ENCODE results near the gene CNKSR1.
"Not testable (repeated sequence)": the region's sequence is repeated elsewhere in the genome, so short reads cannot be mapped to it uniquely, and the experiment has no call there.

CNKSR1 gene

DNA sequence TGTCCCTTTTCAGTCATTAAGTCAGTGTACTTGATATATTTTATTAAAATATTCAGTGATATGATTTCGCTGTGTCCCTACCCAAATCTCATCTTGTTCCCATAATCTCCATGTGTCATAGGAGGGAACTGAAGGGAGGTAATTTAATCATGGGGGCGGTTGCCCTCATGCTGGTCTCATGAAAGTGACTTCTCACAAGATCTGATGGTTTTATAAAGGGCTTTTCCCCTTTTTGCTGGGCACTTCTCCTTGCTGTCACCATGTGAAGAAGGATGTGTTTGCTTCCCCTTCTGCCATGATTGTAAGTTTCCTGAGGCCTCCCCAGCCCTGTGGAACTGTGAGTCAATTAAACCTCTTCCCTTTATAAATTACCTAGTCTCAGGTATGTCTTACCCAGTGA lies 53.4 kb downstream of the CNKSR1 start:
- DNase-seq (ENCODE audit: low read depth): not testable (repeated sequence)

DNA sequence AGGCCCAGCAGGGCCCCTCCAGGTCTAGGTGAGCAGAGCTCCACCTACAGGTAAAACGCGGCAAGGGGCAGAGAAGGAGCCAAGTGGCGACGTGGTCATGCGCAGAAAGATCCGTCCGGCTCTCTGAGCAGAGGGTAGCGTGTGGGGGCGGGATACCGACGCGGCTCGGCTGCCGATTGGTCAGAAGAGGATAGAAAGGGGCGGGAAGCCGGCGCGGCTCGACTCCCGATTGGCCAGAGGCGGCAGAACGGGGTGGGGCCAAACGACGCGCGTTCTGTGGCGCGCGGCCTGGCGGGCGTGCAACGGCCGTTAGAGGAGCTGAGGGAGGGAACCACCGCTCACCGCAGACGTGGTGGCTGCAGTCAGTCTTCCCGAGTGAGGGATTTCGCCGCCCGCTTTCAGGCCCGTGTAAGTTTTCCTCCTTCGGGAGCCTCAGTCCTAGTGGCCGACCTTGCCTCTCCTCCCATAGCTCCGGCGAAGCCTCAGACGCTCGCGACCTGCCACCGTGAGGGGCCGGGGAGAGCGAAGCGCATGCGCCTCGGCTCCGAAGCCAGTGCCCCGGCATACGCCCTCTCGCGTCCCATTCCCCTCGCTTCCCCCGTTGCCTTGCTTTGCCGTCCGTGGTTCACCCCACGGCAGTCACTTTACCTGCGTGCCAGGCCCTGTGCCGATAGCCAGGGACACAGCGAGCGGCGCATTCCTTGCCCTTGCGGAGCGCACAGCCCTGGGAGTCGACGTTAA lies 56.8 kb downstream of the CNKSR1 start, which contains the start of gene CEP85:
Gene CEP85, plus strand, starts transcription at position 298 of the 741 bp plus-strand sequence. CDS start 5,584 bp downstream, outside the sequence.
- DNase-seq (ENCODE audit: low read depth): peak; percentile 96

DNA sequence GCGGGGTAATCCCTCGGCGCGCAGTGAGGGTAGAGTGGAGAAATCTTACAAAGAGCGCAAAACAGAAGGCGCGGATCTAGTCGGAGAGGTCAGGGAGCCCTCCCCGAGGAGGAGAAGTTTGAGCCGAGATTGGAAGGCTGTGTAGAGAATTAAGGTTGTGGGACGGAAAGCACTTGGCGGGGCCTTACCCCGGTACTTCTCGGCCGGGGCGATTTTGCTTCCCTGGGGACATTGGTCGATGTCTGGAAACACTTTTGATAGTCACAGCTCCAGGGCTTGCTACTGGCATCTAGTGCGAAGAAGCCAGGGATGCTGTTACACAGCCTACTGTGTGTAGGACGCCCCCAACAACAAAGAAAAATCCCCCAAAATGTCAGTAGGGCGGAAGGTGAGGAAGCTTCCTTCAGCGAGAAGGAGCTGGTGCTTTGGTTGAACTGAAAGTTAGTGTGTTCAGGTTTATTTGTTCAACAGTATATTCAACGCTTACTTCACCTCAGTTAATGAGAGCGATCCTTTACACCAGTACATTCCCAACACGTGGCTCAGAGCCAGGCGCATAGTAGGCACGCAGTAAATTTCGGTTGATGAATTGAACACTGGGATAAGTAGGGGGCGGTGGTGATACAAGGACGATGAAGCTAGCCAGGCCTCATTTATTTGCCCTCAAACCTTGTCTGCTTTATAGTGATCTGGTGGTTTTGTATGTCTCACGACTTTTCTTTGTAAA lies 57.5 kb downstream of the CNKSR1 start:
- no peak for DNase-seq (ENCODE audit: low read depth)

DNA sequence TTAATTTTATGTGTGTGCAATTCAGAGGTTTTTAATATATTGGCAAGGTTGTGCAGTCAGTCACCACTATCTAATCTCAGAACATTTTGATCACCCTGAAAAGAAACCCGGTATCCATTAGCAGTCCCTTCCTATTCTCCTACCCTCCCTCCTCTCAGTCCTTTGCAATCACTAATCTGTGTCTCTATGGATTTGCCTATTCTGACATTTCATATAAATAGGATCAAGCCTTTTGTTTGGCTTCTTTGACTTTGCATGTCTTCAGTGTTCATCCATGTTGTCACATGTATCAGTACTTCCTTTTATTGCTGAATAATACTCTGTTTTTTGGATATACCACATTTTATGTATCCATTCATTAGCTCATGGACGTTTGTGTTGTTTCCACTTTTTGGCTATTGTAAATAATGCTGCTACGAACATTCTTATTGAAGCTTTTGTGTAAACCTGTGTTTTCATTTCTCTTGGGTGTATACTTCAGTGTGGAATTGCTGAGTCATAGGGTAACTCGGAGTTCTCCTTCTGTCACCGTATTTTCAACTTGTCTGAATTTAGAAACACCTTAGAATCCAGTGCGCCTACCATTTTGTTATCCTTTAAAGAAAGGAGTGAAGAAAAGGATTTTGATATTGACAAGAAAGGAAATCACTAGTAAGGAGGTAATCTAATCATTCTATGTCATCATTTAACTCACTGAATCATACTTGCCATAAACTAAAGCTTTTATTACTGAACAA lies 60.1 kb downstream of the CNKSR1 start:
- DNase-seq (ENCODE audit: low read depth): no peak

Measured in stimulated activated CD8-positive, alpha-beta memory T cell treated with anti-CD3 and anti-CD28 coated beads, Interleukin-12 subunit alpha, Interleukin-12 subunit beta, amount 100 ng/mL, for 4 hours (primary cell).